ENCODE measurements around the gene APC2. TPM values are rescaled to one million over a fixed set of nuclear protein-coding genes. Genes with fewer than 3 reads are reported as not detected.

APC2 gene
- total RNA-seq, 1 experiment from 2014 or later, result 1.4 TPM

- no peaks in the 10 kb centered on the region for H3F3A ChIP-seq (ENCODE audit: low read length, unreplicated experiment)
- no peaks in the 10 kb centered on the region for H4K20me1 ChIP-seq (ENCODE audit: low read length)
- H3K79me2 ChIP-seq (ENCODE audit: low read length), result peaks cover 3% of the 10 kb centered on the region; the same call in 1 of the 2 replicates
- peak overlapping the region; percentile 30; the same call in 1 of the 2 replicates for H2AFZ ChIP-seq (ENCODE audit: low read length)
- ChIA-PET CTCF (interaction anchor here (0.6 kb wide), 1 partner anchor 432 kb away, joined by 3 read pairs; no protein-coding TSS in a partner anchor), POLR2A (ENCODE audit: unreplicated experiment) (no interaction called here)
- peak overlapping the region; percentile 70 for H3K4me3 ChIP-seq (ENCODE audit: low read length)
- H3K9ac ChIP-seq (ENCODE audit: low read length), result peak overlapping the region; percentile 10; the same call in 1 of the 2 replicates
- peak overlapping the region; percentile 80 for H3K4me2 ChIP-seq (ENCODE audit: low read length)
- BruUV-seq (replicated peaks), result no TSS peak
- no peaks in the 10 kb centered on the region for H3K9me3 ChIP-seq (ENCODE audit: low read length)
- ATAC-seq (peak; percentile 68), DNase-seq (peak; percentile 62)
- peak; percentile 76 for TF ChIP-seq CTCF (conservative IDR thresholded peaks at IDR 0.05; ENCODE audit: low read depth, low read length)
- TF ChIP-seq EZH2phosphoT487 (IDR thresholded peaks at IDR 0.05; ENCODE audit: borderline replicate concordance, low read length), result no peak
- TF ChIP-seq EZH2 (IDR thresholded peaks at IDR 0.05; ENCODE audit: low read length, unreplicated experiment), result no peak
- H3K27ac ChIP-seq (ENCODE audit: low read length), result no peak overlapping the region
- H3K9me2 ChIP-seq (replicated peaks; ENCODE audit: low read length), result no peaks in the 10 kb centered on the region
- no peaks in the 10 kb centered on the region for H3K27me3 ChIP-seq (ENCODE audit: low read length)
- intact Hi-C loops (cut with micrococcal nuclease), result no loop called here
- H3K36me3 ChIP-seq (ENCODE audit: low read depth, low read length), result no peaks in the 10 kb centered on the region
- 0 out of 2 replicates have a peak, but pooled peaks cover 3% of the 10 kb centered on the region for H3K4me1 ChIP-seq (ENCODE audit: insufficient read depth, low read length)
Measured at GRCh38 chr19:1513499-1514294, 63.8 kb downstream of the APC2 start.

GRCh38 chr19:1514295-1514661 is 64.4 kb downstream of the APC2 start:
- Histone ChIP-seq H3F3A (ENCODE audit: low read length, unreplicated experiment) (no peaks in the 10 kb centered on the region), H3K4me3 (ENCODE audit: low read length) (no peak overlapping the region), H3K4me2 (ENCODE audit: low read length) (no peak overlapping the region), H3K4me1 (ENCODE audit: insufficient read depth, low read length) (0 out of 2 replicates have a peak, but pooled peaks cover 3% of the 10 kb centered on the region), H2AFZ (ENCODE audit: low read length) (no peak overlapping the region), H3K27me3 (ENCODE audit: low read length) (no peaks in the 10 kb centered on the region), H4K20me1 (ENCODE audit: low read length) (no peaks in the 10 kb centered on the region), H3K27ac (ENCODE audit: low read length) (no peak overlapping the region), H3K79me2 (ENCODE audit: low read length) (peaks cover 3% of the 10 kb centered on the region; the same call in 1 of the 2 replicates), H3K36me3 (ENCODE audit: low read depth, low read length) (no peaks in the 10 kb centered on the region), H3K9me2 (replicated peaks; ENCODE audit: low read length) (no peaks in the 10 kb centered on the region), H3K9ac (ENCODE audit: low read length) (no peak overlapping the region), H3K9me3 (ENCODE audit: low read length) (no peaks in the 10 kb centered on the region)
- intact Hi-C loops (cut with micrococcal nuclease), result no loop called here
- no peak for ATAC-seq
- ChIA-PET CTCF (no interaction called here), POLR2A (ENCODE audit: unreplicated experiment) (no interaction called here)
- BruUV-seq (replicated peaks), result no TSS peak
- TF ChIP-seq CTCF (conservative IDR thresholded peaks at IDR 0.05; ENCODE audit: low read depth, low read length) (no peak), EZH2phosphoT487 (IDR thresholded peaks at IDR 0.05; ENCODE audit: borderline replicate concordance, low read length) (no peak), EZH2 (IDR thresholded peaks at IDR 0.05; ENCODE audit: low read length, unreplicated experiment) (no peak)
- no peak for DNase-seq

Measured in PC-3 (cell line).